ENCODE data around the gene LDB2.

GRCh38 chr4:16809064-16809463 is 89.4 kb downstream of the LDB2 start:
- TF ChIP-seq, protein P1, sequence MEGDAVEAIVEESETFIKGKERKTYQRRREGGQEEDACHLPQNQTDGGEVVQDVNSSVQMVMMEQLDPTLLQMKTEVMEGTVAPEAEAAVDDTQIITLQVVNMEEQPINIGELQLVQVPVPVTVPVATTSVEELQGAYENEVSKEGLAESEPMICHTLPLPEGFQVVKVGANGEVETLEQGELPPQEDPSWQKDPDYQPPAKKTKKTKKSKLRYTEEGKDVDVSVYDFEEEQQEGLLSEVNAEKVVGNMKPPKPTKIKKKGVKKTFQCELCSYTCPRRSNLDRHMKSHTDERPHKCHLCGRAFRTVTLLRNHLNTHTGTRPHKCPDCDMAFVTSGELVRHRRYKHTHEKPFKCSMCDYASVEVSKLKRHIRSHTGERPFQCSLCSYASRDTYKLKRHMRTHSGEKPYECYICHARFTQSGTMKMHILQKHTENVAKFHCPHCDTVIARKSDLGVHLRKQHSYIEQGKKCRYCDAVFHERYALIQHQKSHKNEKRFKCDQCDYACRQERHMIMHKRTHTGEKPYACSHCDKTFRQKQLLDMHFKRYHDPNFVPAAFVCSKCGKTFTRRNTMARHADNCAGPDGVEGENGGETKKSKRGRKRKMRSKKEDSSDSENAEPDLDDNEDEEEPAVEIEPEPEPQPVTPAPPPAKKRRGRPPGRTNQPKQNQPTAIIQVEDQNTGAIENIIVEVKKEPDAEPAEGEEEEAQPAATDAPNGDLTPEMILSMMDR (conservative IDR thresholded peaks at IDR 0.05; ENCODE audit: low read length) = no peak
- TF ChIP-seq EZH2phosphoT487 (IDR thresholded peaks at IDR 0.05; ENCODE audit: borderline replicate concordance) = no peak

Data from Loucy (cell line).